Activated naive CD4-positive, alpha-beta T cell treated with anti-CD3 and anti-CD28 coated beads, Interleukin-2, amount 10 ng/mL, durations not matched to agents 7 days and 5 days (primary cell): ENCODE results near the gene USP6NL.
A peak's percentile ranks its signal among the peaks of the same experiment; 100 is the strongest.
"Not testable (repeated sequence)": the region's sequence is repeated elsewhere in the genome, so short reads cannot be mapped to it uniquely, and the experiment has no call there.

Source experiments
- CTCF ChIA-PET: fragments of 350-600 bp; sonication (Branson Sonifier 250); formaldehyde crosslinking; loops from one replicate; lab custom pipeline; 2021; ENCODE audit warnings: antibody characterized with exemption; lab: Charles Lee
- DNase-seq: peaks from one replicate; pipeline ENCODE4 v3.0.0-alpha.2; 2020
- H3K27ac Mint-ChIP-seq: one replicate; pipeline ENCODE4 v1.8.0; 2021; ENCODE audit warnings: mild to moderate bottlenecking, moderate library complexity, mixed read lengths
- H3K27me3 Mint-ChIP-seq: one replicate; pipeline ENCODE4 v1.8.0; 2021; ENCODE audit warnings: mild to moderate bottlenecking, mixed read lengths
- H3K36me3 Mint-ChIP-seq: one replicate; pipeline ENCODE4 v1.8.0; 2021; ENCODE audit warnings: mixed read lengths
- H3K4me1 Mint-ChIP-seq: one replicate; pipeline ENCODE4 v1.8.0; 2021; ENCODE audit warnings: mixed read lengths
- H3K4me3 Mint-ChIP-seq: one replicate; pipeline ENCODE4 v1.8.0; 2021; ENCODE audit warnings: mild to moderate bottlenecking, moderate library complexity, mixed read lengths
- H3K9me3 Mint-ChIP-seq: one replicate; pipeline ENCODE4 v1.8.0; 2021; ENCODE audit warnings: mixed read lengths

USP6NL gene

DNA sequence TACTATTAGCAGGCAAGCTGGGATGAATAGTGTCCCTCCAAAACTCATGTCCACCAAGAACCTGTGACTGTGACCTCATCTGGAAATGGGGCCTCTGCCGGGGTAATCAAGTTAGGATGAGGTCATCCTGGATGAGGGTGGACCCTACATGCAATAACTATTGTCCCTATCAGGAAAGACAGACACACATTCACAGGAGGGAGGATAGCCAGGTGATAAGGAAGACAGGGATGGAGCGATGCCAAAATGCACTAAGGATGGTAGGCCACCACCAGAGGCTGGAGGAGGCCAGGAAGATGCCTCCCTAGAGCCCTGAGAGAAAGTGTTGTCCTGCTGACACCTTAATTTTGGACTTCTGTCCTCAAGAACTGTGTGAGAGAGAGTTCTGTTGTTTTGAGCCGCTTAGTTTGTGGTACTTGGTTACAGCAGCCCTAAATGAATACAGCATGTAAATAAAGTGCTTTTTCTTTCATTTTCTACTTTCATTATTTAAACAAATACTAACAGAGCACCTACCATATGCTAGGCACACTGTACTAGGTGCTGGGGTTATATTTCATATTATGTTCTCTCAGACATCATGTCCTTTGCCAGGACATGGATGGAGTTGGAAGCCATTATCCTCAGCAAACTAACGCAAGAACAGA lies 111.9 kb downstream of the USP6NL start:
- CTCF ChIA-PET = no interaction called here
- no peaks in the 10 kb centered on the region for H3K36me3 Mint-ChIP-seq
- H3K27me3 Mint-ChIP-seq = no peaks in the 10 kb centered on the region
- peaks cover 3% of the 10 kb centered on the region for H3K4me1 Mint-ChIP-seq
- H3K9me3 Mint-ChIP-seq = no peaks in the 10 kb centered on the region
- no peak for DNase-seq
- no peak overlapping the region for H3K27ac Mint-ChIP-seq
- H3K4me3 Mint-ChIP-seq = no peak overlapping the region

GRCh38 chr10:11498399-11498798 lies 113.1 kb downstream of the USP6NL start:
- DNase-seq = no peak
- Mint-ChIP-seq H3K4me3 (no peak overlapping the region), H3K27ac (no peak overlapping the region), H3K27me3 (no peaks in the 10 kb centered on the region), H3K4me1 (peaks cover 3% of the 10 kb centered on the region), H3K36me3 (no peaks in the 10 kb centered on the region), H3K9me3 (no peaks in the 10 kb centered on the region)
- CTCF ChIA-PET = interaction anchor here (1.2 kb wide), 1 partner anchor 225 kb away, joined by 4 read pairs; no protein-coding TSS in a partner anchor

GRCh38 chr10:11494923-11495322 lies 116.5 kb downstream of the USP6NL start:
- H3K36me3 Mint-ChIP-seq, DNase-seq, H3K9me3 Mint-ChIP-seq, H3K27ac Mint-ChIP-seq, H3K4me3 Mint-ChIP-seq, H3K27me3 Mint-ChIP-seq, H3K4me1 Mint-ChIP-seq, CTCF ChIA-PET: not testable (repeated sequence)

DNA sequence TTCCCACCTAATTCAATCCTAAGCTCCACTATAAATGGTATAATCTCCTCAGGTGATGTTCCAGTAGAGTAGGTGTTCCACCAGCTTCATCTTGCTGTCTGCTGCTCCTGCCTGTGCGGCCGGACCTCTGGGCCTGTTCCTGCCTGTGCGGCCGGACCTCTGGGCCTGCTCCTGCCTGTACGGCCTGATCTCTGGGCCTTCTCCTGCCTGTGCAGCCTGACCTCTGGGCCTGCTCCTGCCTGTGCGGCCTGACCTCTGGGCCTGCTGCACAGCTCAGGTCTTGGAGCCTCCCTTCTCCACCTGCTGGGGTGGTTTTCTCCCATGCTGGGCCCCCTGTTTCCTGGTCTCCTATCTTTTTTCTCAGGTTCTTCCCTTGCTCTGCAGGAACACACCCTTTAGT lies 117.8 kb downstream of the USP6NL start:
- no peak overlapping the region for H3K4me3 Mint-ChIP-seq
- H3K27ac Mint-ChIP-seq = no peak overlapping the region
- no peaks in the 10 kb centered on the region for H3K27me3 Mint-ChIP-seq
- no peak for DNase-seq
- no peaks in the 10 kb centered on the region for H3K36me3 Mint-ChIP-seq
- CTCF ChIA-PET = no interaction called here
- H3K9me3 Mint-ChIP-seq = no peaks in the 10 kb centered on the region
- H3K4me1 Mint-ChIP-seq = no peaks in the 10 kb centered on the region

DNA sequence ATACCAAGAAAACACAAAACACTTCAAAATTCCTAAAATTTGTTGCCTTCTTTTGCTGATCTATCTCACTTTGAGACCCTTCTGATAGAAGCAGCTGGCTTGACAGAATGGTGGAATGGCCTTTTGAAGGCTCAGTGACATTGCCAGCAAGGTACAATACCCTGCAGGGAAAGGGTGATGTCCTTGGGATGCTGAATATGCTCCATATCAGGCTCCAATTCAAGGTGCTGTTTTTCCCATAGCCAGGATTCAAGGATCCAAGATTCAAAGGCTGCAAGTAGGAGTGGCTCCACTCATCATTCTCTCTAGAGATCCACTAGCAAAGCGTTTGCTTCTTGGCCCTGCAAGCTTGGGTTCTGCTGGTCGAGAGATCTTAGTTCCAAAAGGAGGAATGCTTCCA lies 120.4 kb downstream of the USP6NL start:
- no peaks in the 10 kb centered on the region for H3K27me3 Mint-ChIP-seq
- CTCF ChIA-PET = no interaction called here
- no peaks in the 10 kb centered on the region for H3K9me3 Mint-ChIP-seq
- no peaks in the 10 kb centered on the region for H3K4me1 Mint-ChIP-seq
- H3K4me3 Mint-ChIP-seq = no peak overlapping the region
- H3K36me3 Mint-ChIP-seq = no peaks in the 10 kb centered on the region
- no peak for DNase-seq
- H3K27ac Mint-ChIP-seq = no peak overlapping the region

- no peak for DNase-seq
- no peak overlapping the region for H3K4me3 Mint-ChIP-seq
- H3K27ac Mint-ChIP-seq = no peak overlapping the region
- H3K9me3 Mint-ChIP-seq = no peaks in the 10 kb centered on the region
- CTCF ChIA-PET = no interaction called here
- no peaks in the 10 kb centered on the region for H3K36me3 Mint-ChIP-seq
- no peaks in the 10 kb centered on the region for H3K4me1 Mint-ChIP-seq
- H3K27me3 Mint-ChIP-seq = no peaks in the 10 kb centered on the region
Observed at GRCh38 chr10:11489591-11489990, 121.9 kb downstream of the USP6NL start.

- Mint-ChIP-seq H3K4me3 (no peak overlapping the region), H3K4me1 (no peaks in the 10 kb centered on the region), H3K27ac (no peak overlapping the region), H3K36me3 (no peaks in the 10 kb centered on the region), H3K27me3 (no peaks in the 10 kb centered on the region), H3K9me3 (no peaks in the 10 kb centered on the region)
- no peak for DNase-seq
- CTCF ChIA-PET = no interaction called here
Observed at GRCh38 chr10:11488126-11488525, 123.3 kb downstream of the USP6NL start.

- Mint-ChIP-seq H3K9me3 (no peaks in the 10 kb centered on the region), H3K36me3 (peaks cover 4% of the 10 kb centered on the region), H3K27ac (no peak overlapping the region), H3K4me3 (no peak overlapping the region), H3K27me3 (no peaks in the 10 kb centered on the region), H3K4me1 (peaks cover 17% of the 10 kb centered on the region)
- no peak for DNase-seq
- CTCF ChIA-PET = interaction anchor here (1.8 kb wide), 1 partner anchor 274 kb away, joined by 7 read pairs; no protein-coding TSS in a partner anchor
Observed at GRCh38 chr10:11483201-11484148, 128.0 kb downstream of the USP6NL start.

DNA sequence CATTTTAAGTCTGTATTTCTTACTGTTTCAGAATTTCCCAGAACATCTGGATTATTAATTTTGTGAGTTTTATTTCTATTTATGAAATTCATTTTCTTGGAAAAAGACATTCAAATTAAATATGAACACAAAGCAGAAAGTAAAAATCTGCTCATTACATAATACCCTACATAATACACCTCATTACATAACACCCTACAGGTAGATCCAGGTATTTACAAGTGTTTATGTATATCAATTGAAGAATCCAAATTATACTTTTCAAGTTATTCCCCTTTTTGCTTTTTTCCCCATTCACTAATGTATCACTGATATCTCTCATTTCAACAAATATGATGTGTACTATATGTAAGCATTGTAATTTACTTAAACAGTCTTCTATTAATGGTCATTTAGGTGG lies 129.1 kb downstream of the USP6NL start:
- CTCF ChIA-PET = no interaction called here
- peaks cover 4% of the 10 kb centered on the region for H3K36me3 Mint-ChIP-seq
- H3K9me3 Mint-ChIP-seq = no peaks in the 10 kb centered on the region
- no peaks in the 10 kb centered on the region for H3K27me3 Mint-ChIP-seq
- no peak overlapping the region for H3K4me3 Mint-ChIP-seq
- no peak for DNase-seq
- H3K4me1 Mint-ChIP-seq = peaks cover 17% of the 10 kb centered on the region
- H3K27ac Mint-ChIP-seq = no peak overlapping the region

DNA sequence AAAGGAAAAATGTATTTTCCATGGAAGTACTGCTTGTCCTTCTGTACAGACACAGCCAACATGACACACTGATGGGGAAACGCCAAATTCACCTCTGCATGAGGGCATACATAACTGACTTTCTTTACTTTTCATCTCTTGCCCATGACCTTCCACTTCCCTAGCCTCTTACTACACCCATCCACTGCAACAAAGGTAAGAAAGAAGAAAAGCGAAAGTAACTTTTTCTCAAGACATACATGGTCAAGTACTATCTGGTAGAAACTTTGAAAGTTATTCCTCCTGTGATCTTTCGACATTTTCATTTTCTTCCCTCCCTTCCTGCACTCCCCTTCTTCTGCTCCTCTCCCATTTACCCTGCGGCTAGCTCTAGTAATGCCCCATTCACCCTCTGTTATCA lies 130.8 kb downstream of the USP6NL start:
- CTCF ChIA-PET = no interaction called here
- H3K27me3 Mint-ChIP-seq = no peaks in the 10 kb centered on the region
- H3K27ac Mint-ChIP-seq = peak overlapping the region; percentile 20
- peaks cover 17% of the 10 kb centered on the region for H3K4me1 Mint-ChIP-seq
- no peak overlapping the region for H3K4me3 Mint-ChIP-seq
- DNase-seq = no peak
- no peaks in the 10 kb centered on the region for H3K9me3 Mint-ChIP-seq
- peaks cover 4% of the 10 kb centered on the region for H3K36me3 Mint-ChIP-seq

- H3K4me1 Mint-ChIP-seq = peaks cover 17% of the 10 kb centered on the region
- CTCF ChIA-PET = interaction anchor here (2.6 kb wide), 1 partner anchor 278 kb away, joined by 6 read pairs; no protein-coding TSS in a partner anchor
- no peak overlapping the region for H3K4me3 Mint-ChIP-seq
- no peaks in the 10 kb centered on the region for H3K27me3 Mint-ChIP-seq
- H3K27ac Mint-ChIP-seq = no peak overlapping the region
- no peak for DNase-seq
- H3K36me3 Mint-ChIP-seq = peaks cover 4% of the 10 kb centered on the region
- H3K9me3 Mint-ChIP-seq = no peaks in the 10 kb centered on the region
Observed at GRCh38 chr10:11479300-11479699, 132.2 kb downstream of the USP6NL start.

GRCh38 chr10:11478807-11479206 lies 132.6 kb downstream of the USP6NL start:
- Mint-ChIP-seq H3K27ac (no peak overlapping the region), H3K27me3 (no peaks in the 10 kb centered on the region), H3K36me3 (peaks cover 4% of the 10 kb centered on the region), H3K4me3 (no peak overlapping the region), H3K9me3 (no peaks in the 10 kb centered on the region), H3K4me1 (peaks cover 17% of the 10 kb centered on the region)
- no peak for DNase-seq
- CTCF ChIA-PET = interaction anchor here (2.6 kb wide), 1 partner anchor 279 kb away, joined by 6 read pairs; no protein-coding TSS in a partner anchor

DNA sequence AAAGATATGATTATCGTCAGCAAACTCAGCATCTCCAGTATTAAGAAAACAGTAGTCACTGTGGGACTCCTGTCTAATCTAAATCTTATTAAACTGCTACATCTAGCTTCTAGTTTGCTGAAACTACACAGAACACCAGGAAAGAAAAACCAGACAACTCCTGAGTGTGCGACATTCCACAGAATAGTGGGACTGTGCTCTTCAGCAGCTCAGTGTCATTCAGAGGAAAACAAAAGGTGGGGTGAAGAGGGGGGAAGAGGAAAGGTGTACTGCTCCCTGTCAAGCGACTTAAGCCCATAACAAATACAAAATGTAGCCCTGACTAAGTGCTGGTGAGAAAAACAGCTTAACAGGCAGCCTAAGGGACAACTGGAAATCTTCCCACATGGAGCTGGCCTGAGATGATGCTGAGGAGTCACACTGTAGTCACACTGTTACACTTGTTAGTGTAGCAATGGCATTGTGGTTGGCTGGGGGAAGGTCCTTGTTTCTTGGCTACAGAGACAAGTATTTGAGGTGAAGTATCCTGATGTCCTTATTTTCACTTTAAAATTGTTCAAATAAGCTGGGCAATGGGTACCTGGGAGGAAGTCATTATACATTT lies 135.5 kb downstream of the USP6NL start:
- no peak for DNase-seq
- Mint-ChIP-seq H3K9me3 (no peaks in the 10 kb centered on the region), H3K4me3 (no peak overlapping the region), H3K27ac (no peak overlapping the region), H3K27me3 (no peaks in the 10 kb centered on the region), H3K4me1 (peaks cover 16% of the 10 kb centered on the region), H3K36me3 (peaks cover 4% of the 10 kb centered on the region)
- CTCF ChIA-PET = no interaction called here

GRCh38 chr10:11473128-11473760 lies 138.2 kb downstream of the USP6NL start:
- H3K27ac Mint-ChIP-seq = no peak overlapping the region
- DNase-seq = no peak
- CTCF ChIA-PET = interaction anchor here (1.3 kb wide), 2 partner anchors 12 to 13 kb away, joined by 3 read pairs; no protein-coding TSS in a partner anchor

More at GRCh38 chr10:11473128-11473760, 138.2 kb downstream of the USP6NL start:
- H3K27me3 Mint-ChIP-seq = no peaks in the 10 kb centered on the region
- no peak overlapping the region for H3K4me3 Mint-ChIP-seq
- no peaks in the 10 kb centered on the region for H3K4me1 Mint-ChIP-seq
- H3K36me3 Mint-ChIP-seq = no peaks in the 10 kb centered on the region
- no peaks in the 10 kb centered on the region for H3K9me3 Mint-ChIP-seq
